Heart left ventricle (tissue), 13 donors: ENCODE results near the gene GALNTL6.

Source experiments
- CTCF ChIP-seq, 12 donors: fragments of 200-600 bp; sonication (generic) in 4 of 12; IDR thresholded peaks; one replicate each; pipeline versions ENCODE4 v1.5.0 to v1.8.0; 2018 to 2022; ENCODE audit warnings: antibody characterized with exemption in 12 of 12, mild to moderate bottlenecking in 5 of 12
- POLR2A ChIP-seq, 2 donors: fragments of 450-650 bp; IDR thresholded peaks; one replicate each; pipeline ENCODE4 v1.6.1; 2017; ENCODE audit warnings: antibody characterized with exemption in 2 of 2, mild to moderate bottlenecking in 2 of 2, moderate library complexity in 2 of 2
- donor health status: ischemic (EF 13 %, LVEDD 7.1; RV severe dilation, severe dysfunction).
- donor health status: DM: no; HTN: yes; CAD: no.
- donor health status: DM: no; HTN: no; CAD: no.
- donor health status: ischemic (EF 25% LVEDD 6.9; RV normal size, moderate dysfunction).
- donor health status: ischemic (EF 25% LVEDD 5.7; RV mildly dilated, moderate dysfunction).
- donor health status: ischemic (EF 35%, LVEDD 5.7; RV mildly dilated, moderate dysfunction).
- donor health status: nonischemic (EF 11% LVEDD 7.7; RV severe dilation, severe dysfunction).
- donor health status: DM: yes; HTN: yes; CAD: no.
- donor health status: PGD.
- donor health status: ischemic (EF 29% LVEDD 5.4; RV normal size, mild dysfunction).
- donor health status: nonischemic (EF 23%, LVEDD 6.1; RV moderate dilation, normal function).

GRCh38 chr4:172061204-172061603 lies 248.0 kb downstream of the GALNTL6 start:
- TF ChIP-seq CTCF (IDR thresholded peaks at IDR 0.05): no peak
- TF ChIP-seq POLR2A (IDR thresholded peaks at IDR 0.05): no peak
